Esophagus squamous epithelium (tissue), 4 donors: Measurements from ENCODE around the gene RBP3.

Experiments
- CTCF ChIP-seq, 6 experiments: fragments of 450-650 bp in 4 of 6; fragments of 200-600 bp in 2 of 6; sonication (generic) in 2 of 6; IDR thresholded peaks; one replicate each; pipeline ENCODE4 v1.5.1; 2016 to 2019; ENCODE audit warnings: antibody characterized with exemption in 6 of 6, mild to moderate bottlenecking in 4 of 6, moderate library complexity in 4 of 6
- POLR2A ChIP-seq, 4 donors: fragments of 450-650 bp; IDR thresholded peaks; one replicate each; pipeline ENCODE4 v1.6.1; 2017; ENCODE audit warnings: antibody characterized with exemption in 4 of 4, mild to moderate bottlenecking in 4 of 4, moderate library complexity in 3 of 4

- TF ChIP-seq CTCF (IDR thresholded peaks at IDR 0.05) (peak; percentile 65 to 98 (median 92)), POLR2A (IDR thresholded peaks at IDR 0.05) (no peak)
These were observed 7.5 kb upstream of the RBP3 start for GRCh38 chr10:47340608-47341170.
